Muscle of arm (tissue), 12 donors: Measurements from ENCODE around the gene TGIF2. TPM values are rescaled to one million over a fixed set of nuclear protein-coding genes. Genes with fewer than 3 reads are reported as not detected.
"Not testable (repeated sequence)": the region's sequence is repeated elsewhere in the genome, so short reads cannot be mapped to it uniquely, and the experiment has no call there.

Experiments
- DNase-seq: peaks from one replicate; pipeline ENCODE4 v3.0.0-alpha.2; 2013
- polyA plus RNA-seq, 12 donors: library from polyadenylated mRNA; unstranded; fragments of 120-200 nt; gene quantifications; one replicate each; pipeline ENCODE4 v1.2.1, GENCODE V29; 2013; ENCODE audit not compliant: insufficient read length in 12 of 12

TGIF2 gene
- polyA plus RNA-seq, 12 donors = 19.5 to 44.3 (median 24.0) TPM; not detected in 1

DNA sequence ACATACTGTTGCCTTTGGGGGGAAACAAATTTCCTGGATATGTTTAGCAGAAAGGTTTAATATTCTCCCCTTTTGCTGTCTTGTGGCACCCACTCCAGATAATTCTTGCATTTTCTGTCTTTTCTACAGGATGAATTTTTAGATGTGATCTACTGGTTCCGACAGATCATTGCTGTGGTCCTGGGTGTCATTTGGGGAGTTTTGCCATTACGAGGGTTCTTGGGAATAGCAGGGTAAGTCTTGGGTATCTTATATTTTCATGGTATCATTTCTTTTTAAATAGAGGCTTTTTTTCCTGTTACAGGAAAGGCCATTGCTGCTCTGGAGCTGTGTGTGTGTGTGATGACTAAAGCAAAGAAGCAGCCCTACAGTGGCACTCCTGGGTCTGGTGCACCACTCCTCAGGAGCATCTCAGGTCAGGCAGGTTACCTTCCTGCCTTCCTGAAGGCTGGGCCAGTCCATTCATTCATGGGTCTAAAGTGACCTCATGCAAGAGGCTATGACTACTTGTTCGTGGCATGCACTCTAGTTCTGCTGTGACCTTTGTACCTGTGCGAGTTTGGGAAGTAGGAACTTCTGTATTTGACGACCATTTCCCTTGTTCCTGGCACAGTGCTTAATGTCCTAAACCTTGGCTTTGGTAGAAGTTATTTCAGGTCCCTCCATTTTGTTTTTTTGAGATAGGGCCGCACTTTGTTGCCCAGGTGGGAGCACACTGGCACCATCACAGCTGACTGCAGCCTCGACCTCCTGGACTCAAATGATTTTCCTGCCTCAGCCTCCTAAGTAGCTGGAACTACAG is 34.4 kb downstream of the TGIF2 start:
- DNase-seq = no peak

DNA sequence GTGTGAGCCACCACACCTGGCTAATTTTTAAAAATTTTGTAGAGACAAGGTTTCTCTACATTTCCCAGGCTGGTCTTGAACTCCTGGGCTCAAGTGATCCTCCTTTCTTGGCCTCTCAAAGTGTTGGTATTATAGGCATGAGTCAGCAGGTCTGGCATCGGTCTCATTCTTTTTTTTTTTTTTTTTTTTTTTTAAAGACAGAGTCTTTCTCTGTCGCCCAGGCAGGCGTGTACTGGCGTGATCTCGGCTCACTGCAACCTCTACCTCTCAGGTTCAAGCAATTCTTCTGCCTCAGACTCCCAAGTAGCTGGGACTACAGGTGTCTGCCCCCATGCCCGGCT is 35.0 kb downstream of the TGIF2 start:
- DNase-seq = not testable (repeated sequence)

DNA sequence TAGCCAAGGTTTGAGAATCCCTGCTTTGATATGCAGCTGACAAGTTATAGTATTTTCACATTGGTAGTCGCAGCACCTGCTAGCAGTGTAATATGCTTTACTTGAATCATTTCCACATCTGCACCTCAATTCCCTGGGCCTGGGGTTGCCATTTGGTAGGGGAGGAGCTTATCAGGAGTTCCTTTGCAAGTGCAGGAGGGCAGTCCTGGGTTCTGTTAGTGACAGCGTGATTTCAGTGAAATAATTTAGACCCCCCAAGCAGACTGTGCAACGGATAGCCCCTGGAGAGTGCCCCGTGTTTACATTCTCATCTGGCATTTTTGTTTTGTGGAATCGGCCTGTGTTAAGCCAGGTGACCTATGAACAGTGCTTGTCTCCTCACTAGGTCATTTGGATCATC is 38.2 kb downstream of the TGIF2 start:
- no peak for DNase-seq

DNA sequence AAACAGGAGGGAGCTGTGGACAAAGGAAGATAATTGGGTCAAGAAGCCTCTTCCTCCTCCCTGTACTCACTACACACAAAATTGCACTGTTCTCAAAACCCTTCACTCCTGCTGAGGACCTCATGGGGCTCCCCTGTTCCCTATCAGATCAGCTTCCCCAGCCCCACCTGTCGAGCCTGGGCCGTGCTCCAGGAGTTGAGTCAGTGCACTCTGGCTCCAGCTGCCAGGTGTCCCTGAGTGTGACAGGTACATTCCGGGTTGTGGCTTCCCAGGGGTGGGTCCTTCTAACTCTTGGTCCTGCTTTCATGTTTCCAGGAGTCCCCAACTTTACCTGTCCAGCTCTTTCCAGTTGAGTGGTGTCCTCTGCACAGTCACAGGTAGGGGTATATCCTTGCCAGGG is 40.6 kb downstream of the TGIF2 start:
- DNase-seq = no peak

DNA sequence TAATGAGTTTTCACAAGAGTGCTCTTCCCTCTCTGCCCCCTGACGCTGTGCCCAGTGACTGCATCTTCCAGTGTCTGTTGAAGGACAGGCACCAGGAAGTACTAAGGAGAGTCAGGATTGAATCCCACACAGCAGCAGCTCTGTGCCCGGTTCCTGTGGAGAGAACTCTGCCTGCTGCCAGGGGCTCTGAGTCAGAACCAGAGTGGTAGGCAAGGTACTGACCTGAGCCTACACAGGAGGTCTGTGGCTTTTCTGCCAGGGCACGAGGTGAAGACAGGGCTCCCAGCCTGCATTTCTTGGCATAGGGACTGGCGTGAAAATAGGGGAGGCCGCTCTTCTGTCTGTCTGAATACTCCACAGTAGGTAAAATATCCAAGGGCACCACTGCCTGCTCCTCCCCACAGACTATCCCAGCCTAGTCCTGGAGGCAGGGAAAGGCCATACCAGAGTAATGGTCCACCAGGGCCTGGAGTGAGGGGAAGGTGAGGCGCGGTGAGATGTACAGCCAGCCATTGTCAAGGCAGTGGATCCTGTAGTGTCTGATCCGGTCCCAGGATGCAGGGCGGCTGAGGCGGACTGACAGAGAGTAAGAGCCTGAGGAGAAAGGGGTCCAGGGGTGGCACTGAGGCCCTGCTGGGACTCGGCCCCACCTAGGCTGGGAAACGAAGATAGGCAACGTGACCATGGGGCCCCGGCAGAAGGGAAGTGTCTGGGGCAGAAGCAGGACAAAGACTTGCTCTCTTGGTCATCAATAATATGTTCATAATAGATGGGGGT is 41.6 kb downstream of the TGIF2 start:
- no peak for DNase-seq

DNA sequence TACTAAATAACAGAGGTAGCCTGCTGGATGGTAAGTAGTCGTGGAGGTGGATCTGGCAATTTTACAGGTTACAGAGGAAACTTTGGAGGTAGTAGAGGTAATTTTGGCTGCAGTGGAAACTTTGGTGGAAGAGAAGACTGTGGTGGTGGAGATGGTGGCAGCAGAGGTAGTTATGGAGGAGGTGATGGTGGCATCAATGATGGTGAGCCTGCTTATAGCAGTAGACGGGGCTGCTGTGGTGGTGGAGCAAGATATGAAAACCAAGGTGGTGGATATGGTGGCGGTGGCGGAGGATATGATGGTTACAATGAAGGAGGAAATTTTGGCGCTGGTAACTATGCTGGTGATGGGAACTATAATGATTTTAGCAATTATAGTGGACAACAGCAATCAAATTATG is 47.5 kb downstream of the TGIF2 start:
- no peak for DNase-seq

DNA sequence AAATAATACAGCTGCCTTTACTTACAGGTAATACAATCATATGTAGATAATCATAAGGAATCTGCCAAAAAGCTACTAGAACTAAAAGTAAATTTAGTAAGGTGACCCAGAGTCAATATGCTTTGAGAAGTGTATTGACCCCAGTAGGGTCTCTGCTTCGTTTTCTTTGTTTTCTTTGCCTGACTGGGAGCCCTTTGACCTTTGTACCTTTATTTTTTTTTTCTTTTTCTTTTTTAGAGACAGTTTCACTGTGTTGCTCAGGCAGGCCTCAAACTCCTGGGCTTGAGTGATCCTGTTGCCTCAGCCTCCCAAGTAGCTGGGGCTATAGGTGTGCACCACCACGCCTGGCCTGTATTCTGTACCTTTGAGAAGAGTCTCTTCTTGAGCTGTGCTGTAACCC is 50.0 kb downstream of the TGIF2 start:
- no peak for DNase-seq

DNA sequence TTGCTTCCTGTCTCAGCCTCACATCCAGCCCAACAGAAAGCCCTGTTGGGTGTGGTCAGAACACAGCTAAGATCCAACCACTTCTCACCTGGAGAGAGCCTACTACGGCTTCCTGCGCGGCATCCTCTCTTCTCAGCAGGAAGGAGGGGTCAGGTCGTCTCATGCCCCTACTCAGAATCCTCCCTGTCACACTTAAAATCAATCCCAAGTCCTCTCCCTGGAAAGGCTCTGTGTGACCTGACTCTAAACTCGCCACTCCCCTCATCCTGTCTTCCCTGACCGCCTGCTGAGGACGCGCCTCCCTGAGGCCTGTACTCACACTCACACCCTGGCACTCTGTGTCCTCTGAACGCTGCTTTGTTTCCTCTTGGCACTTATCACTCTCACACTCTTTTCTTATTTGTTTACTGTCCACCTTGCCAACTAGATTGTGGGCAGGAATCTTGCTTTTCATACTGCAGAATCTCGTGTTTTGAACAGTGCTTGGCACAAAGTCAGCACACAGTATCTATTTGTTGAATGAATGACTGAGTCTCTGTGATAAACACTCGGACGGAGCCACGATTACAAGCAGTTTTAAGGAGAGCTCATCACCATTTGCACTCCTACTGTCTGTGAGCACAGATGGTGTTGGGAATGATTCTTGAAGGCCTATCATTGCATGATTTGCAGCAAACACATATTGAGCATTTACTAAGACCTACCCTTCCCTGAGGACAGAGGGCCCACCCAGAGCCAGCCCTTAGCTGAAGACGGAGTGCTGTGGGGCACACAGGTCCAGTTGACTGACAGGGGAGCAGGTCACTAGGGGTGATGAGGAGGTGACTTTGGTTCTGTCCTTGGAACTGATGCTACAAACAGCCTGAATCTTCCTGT is 50.9 kb downstream of the TGIF2 start:
- DNase-seq = no peak

DNA sequence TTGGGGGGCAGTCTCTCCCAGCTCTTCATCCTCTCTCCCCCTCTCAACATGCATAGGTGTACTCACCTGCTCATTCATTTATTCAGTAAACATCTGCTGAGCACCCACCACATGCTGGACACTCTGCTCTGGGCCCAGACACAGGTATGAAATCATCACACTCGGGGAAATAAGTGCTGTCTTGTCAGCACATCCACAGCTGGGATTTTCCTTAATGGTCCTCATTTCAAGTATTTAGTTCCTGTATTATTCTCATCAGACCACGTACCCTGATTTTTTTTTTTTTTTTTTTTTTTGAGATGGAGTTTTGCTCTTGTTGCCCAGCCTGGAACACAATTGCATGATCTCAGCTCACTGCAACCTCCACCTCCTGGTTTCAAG is 51.5 kb downstream of the TGIF2 start:
- DNase-seq = no peak

DNA sequence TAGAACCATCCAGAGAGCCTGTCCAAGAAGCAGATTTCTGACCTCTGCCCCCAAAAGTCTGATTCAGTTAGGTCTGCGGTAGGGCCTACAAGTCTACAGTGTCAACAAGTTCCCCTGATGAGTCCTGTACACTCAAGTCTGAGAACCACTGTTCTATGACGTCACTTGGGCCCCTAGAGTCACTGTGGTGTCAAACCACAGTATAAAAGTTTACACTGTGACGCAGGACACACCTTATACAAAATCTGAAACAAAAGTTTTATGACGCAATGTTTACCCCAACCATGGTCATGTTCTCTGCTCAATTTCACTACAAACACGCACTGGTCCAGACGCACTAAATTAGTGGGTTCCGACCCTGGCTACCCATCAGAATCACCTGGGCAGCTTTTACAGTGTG is 54.7 kb downstream of the TGIF2 start:
- DNase-seq = no peak

DNA sequence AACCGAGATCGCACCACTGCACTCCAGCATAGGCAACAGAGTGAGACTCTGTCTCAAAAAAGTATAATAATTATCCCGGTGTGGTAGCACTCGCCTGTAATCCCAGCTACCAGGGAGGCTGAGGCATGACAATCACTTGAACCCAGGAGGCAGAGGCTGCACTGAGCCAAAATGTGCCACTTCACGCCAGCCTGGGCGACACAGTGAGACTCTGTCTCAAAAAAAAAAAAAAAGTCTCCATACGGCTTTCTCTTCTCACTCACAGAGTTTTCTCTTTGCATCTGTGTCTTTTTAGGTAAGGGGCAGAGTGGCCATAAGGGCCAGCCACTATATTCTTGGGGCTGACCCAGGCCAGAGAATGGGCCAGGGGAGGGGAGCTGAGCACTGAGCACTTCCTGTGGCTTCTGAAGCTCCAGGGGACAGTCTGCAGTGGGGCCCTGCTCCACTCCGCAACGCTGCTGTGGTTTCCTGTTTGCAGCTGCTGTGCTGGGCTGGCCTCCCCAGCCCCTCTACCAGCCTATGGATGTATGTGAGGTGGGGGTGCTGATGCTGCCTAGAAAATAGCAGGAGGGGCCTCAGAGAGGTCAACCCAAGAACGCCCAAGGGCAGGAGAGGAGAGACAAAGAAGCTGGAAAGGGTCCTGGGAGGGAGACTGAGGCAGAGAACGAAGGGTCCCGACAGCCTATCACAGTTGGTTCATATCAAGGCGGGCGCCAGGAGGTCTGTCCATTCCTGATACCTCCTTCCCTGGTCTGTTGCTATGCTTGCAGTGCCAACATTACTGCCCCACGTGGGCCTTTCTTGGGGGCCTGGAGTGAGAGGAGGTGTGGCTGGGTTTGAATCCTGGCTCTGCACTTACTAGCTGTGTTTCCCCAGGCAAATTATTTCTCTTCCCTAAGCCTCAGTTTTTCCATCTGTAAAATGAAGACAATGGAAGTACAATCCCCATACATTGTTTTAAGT is 56.6 kb downstream of the TGIF2 start:
- DNase-seq = no peak

DNA sequence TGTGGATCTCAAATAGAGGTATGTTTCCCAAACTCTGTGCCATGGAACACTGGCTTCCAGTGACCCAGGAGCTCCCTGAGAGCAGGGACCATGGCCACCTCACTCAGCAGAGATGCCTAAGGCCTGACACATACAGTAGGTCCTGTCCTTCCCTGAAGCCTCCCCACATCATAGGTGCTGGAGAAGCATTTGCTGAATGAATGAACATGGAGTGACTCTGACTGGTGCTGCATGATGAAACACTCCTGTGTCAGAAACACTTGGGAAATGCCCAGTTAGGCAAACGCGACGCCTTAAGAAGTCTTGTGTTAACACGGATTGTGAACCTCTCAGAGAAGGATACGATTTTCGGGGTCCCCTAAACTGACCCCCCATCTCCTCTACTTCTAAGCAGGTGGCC is 58.2 kb downstream of the TGIF2 start:
- DNase-seq = no peak

DNA sequence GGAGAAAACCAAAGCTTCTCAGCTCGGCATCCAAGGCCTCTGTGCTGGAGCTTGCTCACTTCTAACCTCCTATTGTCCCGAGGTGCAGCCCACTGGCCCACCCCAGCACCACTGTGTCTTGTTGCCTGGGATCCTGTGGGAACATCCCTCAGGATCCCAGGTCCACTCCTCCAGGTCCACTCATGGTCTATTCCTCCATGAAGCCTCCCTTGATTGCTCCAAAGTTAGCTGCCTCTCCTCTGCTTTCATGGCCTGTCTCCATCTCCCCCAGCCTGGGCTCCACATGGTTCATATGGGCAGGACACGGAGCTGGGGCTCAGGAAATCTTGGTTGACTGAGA is 58.7 kb downstream of the TGIF2 start:
- no peak for DNase-seq

DNA sequence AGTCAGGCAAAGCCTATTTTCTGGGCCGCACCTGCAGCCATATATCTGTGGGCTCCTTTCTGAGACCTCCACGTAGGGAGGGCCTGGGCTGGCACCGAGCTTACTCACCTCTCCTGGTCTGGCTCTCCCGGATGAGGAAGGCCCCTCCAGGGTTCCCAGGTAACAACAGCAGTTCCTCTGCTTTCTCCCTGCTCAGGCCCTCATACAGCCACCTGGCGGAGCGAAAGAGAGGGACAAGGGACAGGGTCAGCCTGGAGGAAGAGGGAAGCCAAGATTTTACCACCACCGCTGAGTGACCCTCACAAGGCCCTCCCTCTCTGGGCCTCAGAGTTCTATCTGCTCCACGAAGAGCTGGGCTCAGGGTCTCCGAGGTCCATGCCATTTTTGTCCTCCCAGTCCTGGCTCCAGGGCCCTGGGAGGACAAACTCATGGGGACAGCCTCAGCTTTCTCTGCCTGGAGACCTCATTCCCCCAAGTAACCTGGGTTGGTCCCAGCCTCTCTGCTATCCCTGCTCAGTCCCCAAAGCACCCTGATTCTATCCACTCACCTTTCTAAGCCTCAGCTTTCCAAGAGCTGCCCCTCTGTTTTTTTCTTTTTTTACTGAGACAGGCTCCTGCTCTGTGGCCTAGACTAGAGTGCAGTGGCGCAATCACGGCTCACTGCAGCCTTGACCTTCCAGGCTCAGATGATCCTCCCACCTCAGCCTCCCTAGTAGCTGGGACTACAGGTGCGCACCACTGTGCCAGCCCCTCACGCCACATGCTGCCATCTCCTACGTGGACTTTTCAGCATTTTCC is 59.3 kb downstream of the TGIF2 start:
- no peak for DNase-seq

DNA sequence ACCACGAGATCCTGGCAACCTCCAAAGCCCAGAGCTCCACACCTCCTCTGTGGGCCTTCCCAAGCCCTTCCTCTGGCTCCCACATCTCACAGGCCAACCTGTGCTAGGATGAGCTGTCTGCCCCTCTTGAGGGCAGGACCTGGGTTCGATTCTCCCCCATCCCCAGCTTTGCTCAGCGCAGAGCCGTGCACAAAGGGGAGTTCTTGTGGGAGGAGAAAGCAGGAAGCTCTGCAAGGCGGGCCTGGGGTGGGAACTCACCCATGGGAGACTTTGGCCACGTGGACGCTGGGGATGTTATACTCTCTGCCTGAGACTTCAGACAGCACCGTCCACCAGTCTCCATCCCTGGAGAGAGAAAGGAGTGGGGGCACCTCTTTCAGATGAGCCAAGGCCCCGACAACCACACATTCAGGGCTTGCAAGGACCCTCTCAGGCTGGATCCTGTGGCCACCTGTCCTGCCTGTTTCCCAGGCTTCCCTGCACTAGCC is 59.9 kb downstream of the TGIF2 start:
- DNase-seq = no peak

DNA sequence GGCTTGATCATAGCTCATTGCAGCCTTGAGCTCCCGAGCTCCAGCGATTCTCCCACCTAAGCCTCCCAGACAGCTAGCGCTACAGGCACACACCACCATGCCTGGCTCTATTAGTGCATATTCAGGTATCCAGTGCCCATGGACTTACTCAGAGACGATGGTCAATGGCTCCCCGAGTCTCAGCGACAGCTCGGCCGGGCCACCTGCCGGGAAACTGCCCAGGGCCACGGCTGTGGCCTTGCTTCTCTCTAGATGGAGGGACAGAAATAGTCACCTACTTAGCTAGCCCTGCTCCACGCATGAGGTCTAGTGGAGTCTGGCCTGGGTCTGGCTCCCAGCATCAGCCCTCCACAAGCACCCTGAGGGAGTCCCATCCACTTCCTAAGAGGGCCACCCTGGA is 60.9 kb downstream of the TGIF2 start:
- no peak for DNase-seq

DNA sequence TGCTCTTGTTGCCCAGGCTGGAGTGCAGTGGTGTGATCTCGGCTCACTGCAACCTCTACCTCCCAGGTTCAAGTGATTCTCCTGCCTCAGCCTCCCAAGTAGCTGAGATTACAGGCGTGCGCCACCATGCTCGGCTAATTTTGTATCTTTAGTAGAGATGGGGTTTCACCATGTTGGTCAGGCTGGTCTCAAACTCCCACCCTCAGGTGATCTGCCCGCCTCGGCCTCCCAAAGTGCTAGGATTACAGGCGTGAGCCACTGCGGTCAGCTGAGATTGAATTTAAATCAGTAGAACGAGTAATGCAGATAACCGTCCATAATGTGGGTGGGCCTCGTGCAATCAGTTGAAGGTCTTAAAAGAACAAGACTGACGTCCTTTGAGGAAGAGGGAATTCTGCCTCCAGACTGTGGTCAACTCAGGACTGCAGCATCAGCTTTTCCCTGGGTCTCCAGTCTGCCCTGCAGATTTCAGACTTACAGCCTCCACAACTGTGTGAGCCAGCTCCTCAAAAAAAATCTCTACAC is 65.5 kb downstream of the TGIF2 start:
- not testable (repeated sequence) for DNase-seq

DNA sequence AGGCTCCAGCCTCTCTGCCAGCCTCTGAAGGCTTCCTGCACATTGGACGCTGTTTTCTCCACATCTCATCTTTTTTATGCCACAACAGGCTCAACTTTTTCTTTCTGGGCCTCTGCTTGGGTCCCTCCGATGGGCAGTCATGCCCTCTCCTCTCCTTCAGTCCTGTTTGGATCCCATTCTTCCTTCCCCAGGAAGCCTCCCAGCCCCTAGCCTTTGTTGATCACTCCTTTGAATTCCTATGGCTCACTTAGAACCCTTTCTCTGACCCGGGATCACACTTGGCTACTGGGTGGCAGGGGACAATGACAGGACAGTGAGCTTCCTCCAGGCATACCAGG is 68.1 kb downstream of the TGIF2 start:
- no peak for DNase-seq

DNA sequence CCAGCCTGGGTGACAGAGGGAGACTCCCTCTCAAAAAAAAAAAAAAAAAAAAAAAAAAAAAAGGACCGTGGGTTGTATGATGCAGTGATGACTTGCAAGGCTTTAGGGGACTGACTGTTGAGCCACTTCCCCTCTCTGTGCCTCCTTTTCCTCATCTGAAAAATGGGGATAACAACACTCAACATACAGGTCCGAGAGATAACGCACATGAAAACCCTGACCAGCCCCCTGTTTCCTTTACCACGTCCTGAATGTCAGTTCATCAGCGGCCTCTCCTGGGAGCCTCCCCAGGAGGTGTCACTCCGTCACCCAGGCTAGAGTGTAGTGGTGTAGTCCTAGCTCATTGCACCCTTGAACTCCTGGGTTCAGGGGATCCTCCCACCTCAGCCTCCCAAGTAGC is 68.7 kb downstream of the TGIF2 start:
- DNase-seq = no peak
